Endothelial cell of umbilical vein (primary cell): ENCODE results near the gene ITGA1. TPM values are rescaled to one million over a fixed set of nuclear protein-coding genes. Genes with fewer than 3 reads are reported as not detected.

ENCODE experiments used
- BruUV-seq: library from RNA; stranded (reverse); fragments of 400-500 nt; replicated peaks from 2 replicates; lab custom pipeline; 2021; lab: Mats Ljungman, UMichigan
- CTCF ChIA-PET: fragments of 300-600, 350-600 bp; sonication (Branson Sonifier 250); formaldehyde crosslinking; loops from one replicate; lab custom pipeline; 2021; ENCODE audit warnings: antibody characterized with exemption, inconsistent platforms; lab: Charles Lee
- POLR2A ChIA-PET: fragments of 300-600, 350-600 bp; sonication (Branson Sonifier 250); formaldehyde crosslinking; loops from one replicate; lab custom pipeline; 2021; ENCODE audit warnings: antibody characterized with exemption, inconsistent platforms; lab: Charles Lee
- DNase-seq: peaks from one replicate; pipeline ENCODE4 v3.0.0-alpha.2; 2011; ENCODE audit warnings: low read depth, low spot score
- FAIRE-seq: peaks from 2 replicates; lab custom pipeline; 2011; peaks lifted over from hg19 to GRCh38; lab: Jason Lieb, UNC
- H2AFZ ChIP-seq: 2 replicates; pipeline ENCODE4 v1.6.0; 2012; ENCODE audit warnings: low read depth, low read length, control low read depth, inconsistent platforms
- H3K27ac ChIP-seq: 2 replicates; pipeline ENCODE4 v1.5.1; 2011; ENCODE audit warnings: low read depth, mild to moderate bottlenecking, control low read depth, low read length, moderate library complexity; ENCODE audit not compliant: insufficient read depth
- H3K27me3 ChIP-seq, 2 experiments: 2 replicates each; pipeline versions ENCODE4 v1.6.0 to v1.6.1; 2011; ENCODE audit warnings: low read length in 2 of 2, mixed read lengths in 1 of 2; ENCODE audit not compliant: control insufficient read depth in 2 of 2, insufficient read depth in 2 of 2
- H3K36me3 ChIP-seq, 2 experiments: 2 replicates in 1 of 2; 3 replicates in 1 of 2; pipeline ENCODE4 v1.5.1; 2011; ENCODE audit warnings: low read length in 2 of 2, mild to moderate bottlenecking in 1 of 2, moderate library complexity in 1 of 2; ENCODE audit not compliant: control insufficient read depth in 2 of 2, insufficient read depth in 2 of 2; ENCODE audit errors: extremely low read depth in 1 of 2
- H3K4me1 ChIP-seq: 3 replicates; pipeline ENCODE4 v1.5.1; 2011; ENCODE audit warnings: mild to moderate bottlenecking, low read length; ENCODE audit not compliant: control insufficient read depth, insufficient read depth; ENCODE audit errors: extremely low read depth
- H3K4me2 ChIP-seq: 2 replicates; pipeline ENCODE4 v1.6.1; 2011; ENCODE audit warnings: low read length, control low read depth, mixed read lengths; ENCODE audit not compliant: insufficient read depth
- H3K4me3 ChIP-seq, 3 experiments: fragments of 200-600 bp in 1 of 3; sonication (generic), shearing (Covaris generic) in 1 of 3; replicated peaks in 1 of 3; 2 replicates each; pipeline ENCODE4 v1.5.1; 2011 to 2016; ENCODE audit warnings: control low read depth in 3 of 3, low read length in 3 of 3, mild to moderate bottlenecking in 2 of 3, inconsistent platforms in 1 of 3, low read depth in 1 of 3, moderate library complexity in 1 of 3; ENCODE audit not compliant: insufficient read depth in 1 of 3
- H3K79me2 ChIP-seq: 2 replicates; pipeline ENCODE4 v1.6.0; 2012; ENCODE audit warnings: low read length, inconsistent platforms; ENCODE audit not compliant: control insufficient read depth, insufficient read depth
- H3K9ac ChIP-seq: replicated peaks from 2 replicates; pipeline ENCODE3; 2011; ENCODE audit warnings: low read length, control low read depth; ENCODE audit not compliant: insufficient read depth; ENCODE audit errors: extremely low read depth
- H3K9me1 ChIP-seq: replicated peaks from 3 replicates; pipeline ENCODE4 v1.6.0; 2011; ENCODE audit warnings: mild to moderate bottlenecking, low read length; ENCODE audit not compliant: control insufficient read depth, insufficient read depth; ENCODE audit errors: extremely low read depth
- H3K9me3 ChIP-seq: replicated peaks from 2 replicates; pipeline ENCODE4 v1.5.1; 2012; ENCODE audit warnings: low read length, inconsistent platforms; ENCODE audit not compliant: control insufficient read depth, insufficient read depth
- H4K20me1 ChIP-seq: replicated peaks from 2 replicates; pipeline ENCODE3; 2011; ENCODE audit warnings: mild to moderate bottlenecking, low read length; ENCODE audit not compliant: control insufficient read depth, insufficient read depth; ENCODE audit errors: extremely low read depth
- CTCF ChIP-seq, 2 donors: IDR thresholded peaks; 1 replicate in 1 of 2; 2 replicates in 1 of 2; pipeline ENCODE4 v1.5.1; 2011; ENCODE audit warnings: low read length in 2 of 2, mild to moderate bottlenecking in 2 of 2, moderate library complexity in 2 of 2, control low read depth in 1 of 2, inconsistent platforms in 1 of 2, low read depth in 1 of 2; ENCODE audit not compliant: insufficient read depth in 1 of 2; ENCODE audit errors: extremely low read depth in 1 of 2
- EZH2 ChIP-seq: IDR thresholded peaks from 2 replicates; pipeline ENCODE4 v1.6.1; 2012; ENCODE audit warnings: borderline replicate concordance, low read depth, mild to moderate bottlenecking, moderate library complexity, low read length, inconsistent platforms; ENCODE audit not compliant: severe bottlenecking
- POLR2A ChIP-seq: IDR thresholded peaks from 2 replicates; pipeline ENCODE4 v1.6.1; 2012; ENCODE audit warnings: low read depth, mild to moderate bottlenecking, control low read depth, low read length
- POLR2AphosphoS5 ChIP-seq: IDR thresholded peaks from 2 replicates; pipeline ENCODE4 v1.6.1; 2012; ENCODE audit warnings: low read depth, mild to moderate bottlenecking, control low read depth, low read length, moderate library complexity; ENCODE audit not compliant: insufficient read depth
- dilution Hi-C: fragments of 300-500 bp; cut with MboI; formaldehyde crosslinking; loops from one replicate; pipeline ENCODE4 v1.15.0; 2019; ENCODE audit warnings: low sequenced_read_pairs; ENCODE audit not compliant: extremely low pct_ligation_motif_present
- intact Hi-C: fragments of 100-400 bp; cut with micrococcal nuclease; formaldehyde crosslinking; loops from one replicate; pipeline ENCODE4 v1.10.0; 2022
- polyA plus RNA-seq, 4 experiments: library from polyadenylated mRNA; depleted of rRNA in 3 of 4; stranded (reverse) in 3 of 4; unstranded in 1 of 4; fragments of >200 nt; gene quantifications; 2 replicates each; pipeline versions ENCODE4 v1.2.1 to v1.2.3, GENCODE V29; 2011 to 2012; ENCODE audit warnings: missing spikeins in 1 of 4
- total RNA-seq: library from RNA; stranded (reverse); gene quantifications from 2 replicates; pipeline ENCODE4 v1.2.3, GENCODE V29; 2021

Gene ITGA1
- total and polyA plus RNA-seq, 2 donors (not counting 3 experiments of a cell fraction or from before 2014, with no cell fraction given), result 0.65 to 1.9 TPM

DNA sequence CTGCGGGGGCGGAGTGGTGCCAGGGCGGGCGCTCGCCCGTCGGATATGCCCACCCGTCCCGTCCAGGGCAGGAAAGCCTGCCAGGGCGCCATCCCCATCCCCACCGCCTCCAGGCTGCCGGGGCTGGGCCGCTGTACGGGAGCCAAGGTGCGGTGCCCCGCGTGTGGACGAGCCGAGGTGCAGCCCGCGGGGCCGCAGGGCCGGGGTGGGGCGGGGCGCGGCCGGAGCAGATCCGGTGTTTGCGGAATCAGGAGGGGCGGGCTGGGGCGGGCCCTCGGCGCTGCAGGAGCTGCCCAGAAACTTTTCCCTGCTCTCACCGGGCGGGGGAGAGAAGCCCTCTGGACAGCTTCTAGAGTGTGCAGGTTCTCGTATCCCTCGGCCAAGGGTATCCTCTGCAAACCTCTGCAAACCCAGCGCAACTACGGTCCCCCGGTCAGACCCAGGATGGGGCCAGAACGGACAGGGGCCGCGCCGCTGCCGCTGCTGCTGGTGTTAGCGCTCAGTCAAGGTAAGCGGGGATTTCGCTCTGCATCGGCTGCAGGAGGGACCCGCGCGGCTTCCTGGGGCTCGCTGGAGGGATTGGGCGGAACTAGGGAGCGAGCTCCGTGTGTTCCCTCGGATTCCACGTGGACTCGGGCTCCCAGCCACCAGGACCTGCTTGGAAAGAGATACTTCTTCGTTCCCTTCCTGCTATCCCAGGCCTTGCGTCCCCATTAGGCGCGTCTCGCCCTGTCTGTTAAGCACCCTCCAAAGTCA lies 201.5 kb downstream of the ITGA1 start, which contains the start of gene ITGA2:
Gene ITGA2 (plus strand): TSS at position 328 of the 756 bp plus-strand sequence. CDS start 117 bp downstream, at position 445.
- H3K27me3 ChIP-seq, result no peaks in the 10 kb centered on the region
- H3K36me3 ChIP-seq, result no peaks in the 10 kb centered on the region
- intact Hi-C loops (loop anchor here (1.0 to 2.0 kb wide), 4 partner anchors 39 to 80 kb away; no protein-coding TSS in a partner anchor), dilution Hi-C loops (no loop called here)
- H4K20me1 ChIP-seq, result no peaks in the 10 kb centered on the region
- H3K9me3 ChIP-seq, result no peaks in the 10 kb centered on the region
- CTCF ChIA-PET, result interaction anchor here (0.9 to 5.1 kb wide), 14 partner anchors 8 to 149 kb away, joined by 3 to 64 read pairs (median 6); no protein-coding TSS in a partner anchor
- BruUV-seq, result TSS peak; percentile 39
- peak within 1 kb of the TSS; percentile 77 for H3K9ac ChIP-seq
- H3K9me1 ChIP-seq, result no peaks in the 10 kb centered on the region
- peak; percentile 33 for FAIRE-seq
- POLR2A ChIA-PET, result interaction anchor here (0.6 to 1.0 kb wide), 2 partner anchors 120 to 260 kb away, joined by 3 to 6 read pairs; partner anchors contain the start of gene MOCS2
- peaks cover 67% of the 10 kb centered on the region for H3K4me1 ChIP-seq
- peak within 1 kb of the TSS; percentile 56 to 80 (median 61) for H3K4me3 ChIP-seq
- H2AFZ ChIP-seq, result peak within 1 kb of the TSS; percentile 63
- H3K4me2 ChIP-seq, result peak within 1 kb of the TSS; percentile 97
- TF ChIP-seq CTCF (IDR thresholded peaks at IDR 0.05; ENCODE audit: extremely low read depth in 1 of 2, insufficient read depth in 1 of 2, low read depth in 1 of 2, low read length in 2 of 2) (peak in 1 of 2 donors; percentile 4), POLR2AphosphoS5 (peak; percentile 65), EZH2 (no peak), POLR2A (peak; percentile 69)
- peak; percentile 67 for DNase-seq
- peaks cover 50% of the 10 kb centered on the region for H3K79me2 ChIP-seq
- H3K27ac ChIP-seq, result peak within 1 kb of the TSS; percentile 83
